Measurements from ENCODE around the gene PAK5.

Gene PAK5

GRCh38 chr20:9506964-9507369 is 331.9 kb downstream of the PAK5 start:
- TF ChIP-seq, protein P1, sequence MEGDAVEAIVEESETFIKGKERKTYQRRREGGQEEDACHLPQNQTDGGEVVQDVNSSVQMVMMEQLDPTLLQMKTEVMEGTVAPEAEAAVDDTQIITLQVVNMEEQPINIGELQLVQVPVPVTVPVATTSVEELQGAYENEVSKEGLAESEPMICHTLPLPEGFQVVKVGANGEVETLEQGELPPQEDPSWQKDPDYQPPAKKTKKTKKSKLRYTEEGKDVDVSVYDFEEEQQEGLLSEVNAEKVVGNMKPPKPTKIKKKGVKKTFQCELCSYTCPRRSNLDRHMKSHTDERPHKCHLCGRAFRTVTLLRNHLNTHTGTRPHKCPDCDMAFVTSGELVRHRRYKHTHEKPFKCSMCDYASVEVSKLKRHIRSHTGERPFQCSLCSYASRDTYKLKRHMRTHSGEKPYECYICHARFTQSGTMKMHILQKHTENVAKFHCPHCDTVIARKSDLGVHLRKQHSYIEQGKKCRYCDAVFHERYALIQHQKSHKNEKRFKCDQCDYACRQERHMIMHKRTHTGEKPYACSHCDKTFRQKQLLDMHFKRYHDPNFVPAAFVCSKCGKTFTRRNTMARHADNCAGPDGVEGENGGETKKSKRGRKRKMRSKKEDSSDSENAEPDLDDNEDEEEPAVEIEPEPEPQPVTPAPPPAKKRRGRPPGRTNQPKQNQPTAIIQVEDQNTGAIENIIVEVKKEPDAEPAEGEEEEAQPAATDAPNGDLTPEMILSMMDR (IDR thresholded peaks at IDR 0.05), result no peak
- H3K27ac ChIP-seq, result no peak overlapping the region
- H3K9me3 ChIP-seq, result no peaks in the 10 kb centered on the region
- H3K4me3 ChIP-seq, result peak overlapping the region; percentile 24 to 33
- H3K36me3 ChIP-seq, result no peaks in the 10 kb centered on the region
- H3K4me1 ChIP-seq, result peaks cover 0 to 20% (median 11%) of the 10 kb centered on the region in 4 donors
- no peak for DNase-seq
- intact Hi-C loops (cut with DNase I; ENCODE audit: low total_unique reads), result no loop called here
- H3K27me3 ChIP-seq, result peaks cover 0 to 46% of the 10 kb centered on the region in 2 donors

- H3K4me1 ChIP-seq, result peaks cover 0 to 20% (median 11%) of the 10 kb centered on the region in 4 donors
- DNase-seq, result no peak
- H3K9me3 ChIP-seq, result no peaks in the 10 kb centered on the region
- intact Hi-C loops (cut with DNase I; ENCODE audit: low total_unique reads), result no loop called here
- TF ChIP-seq, protein P1 (IDR thresholded peaks at IDR 0.05), result no peak
- H3K36me3 ChIP-seq, result no peaks in the 10 kb centered on the region
- H3K4me3 ChIP-seq, result peak overlapping the region; percentile 24 to 33
- no peak overlapping the region for H3K27ac ChIP-seq
- peaks cover 0 to 46% of the 10 kb centered on the region in 2 donors for H3K27me3 ChIP-seq
Observed at GRCh38 chr20:9506280-9506821, 332.5 kb downstream of the PAK5 start.

DNA sequence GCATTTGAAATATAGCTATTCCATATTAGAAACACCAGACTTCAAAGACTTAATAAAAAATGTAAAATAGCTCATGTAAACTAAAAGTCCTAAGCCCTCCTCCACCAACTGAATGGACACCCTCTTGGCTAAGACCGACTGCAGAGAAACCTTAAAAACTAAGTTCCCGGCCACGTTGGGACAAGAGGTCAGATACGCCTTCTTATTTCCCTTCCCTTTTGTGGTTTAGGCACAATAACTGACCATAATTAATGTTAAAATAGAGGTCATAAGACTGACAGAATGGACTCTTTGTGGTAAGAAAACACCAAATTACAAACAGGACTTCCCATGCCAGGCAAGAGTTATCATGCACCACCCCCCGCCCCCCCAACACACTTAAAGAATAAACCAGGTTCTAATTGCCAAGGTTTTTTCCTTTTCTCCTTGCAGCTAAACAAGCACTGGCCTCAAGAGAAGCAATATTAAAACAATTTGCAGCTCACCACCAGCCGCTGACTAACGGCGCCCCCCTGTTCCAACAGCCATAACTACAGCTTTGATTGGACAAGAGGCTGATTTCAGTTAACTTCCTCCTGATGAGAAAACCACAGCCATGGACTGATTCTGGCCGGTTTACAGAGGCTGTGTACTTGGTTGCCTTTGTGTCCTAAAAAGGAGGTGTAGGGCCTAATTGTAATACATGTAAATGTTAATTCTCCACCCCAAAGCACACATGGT is 335.2 kb downstream of the PAK5 start:
- Histone ChIP-seq H3K4me3 (no peak overlapping the region), H3K36me3 (no peaks in the 10 kb centered on the region), H3K4me1 (peaks cover 0 to 20% (median 11%) of the 10 kb centered on the region in 4 donors), H3K27me3 (peaks cover 0 to 36% of the 10 kb centered on the region in 2 donors), H3K9me3 (no peaks in the 10 kb centered on the region), H3K27ac (no peak overlapping the region)
- no peak for DNase-seq
- TF ChIP-seq, protein P1 (IDR thresholded peaks at IDR 0.05), result no peak
- intact Hi-C loops (cut with DNase I; ENCODE audit: low total_unique reads), result no loop called here

- H3K27ac ChIP-seq, result no peak overlapping the region
- DNase-seq, result no peak
- no peaks in the 10 kb centered on the region for H3K9me3 ChIP-seq
- H3K4me1 ChIP-seq, result peaks cover 0 to 5% (median 3%) of the 10 kb centered on the region in 4 donors
- H3K36me3 ChIP-seq, result no peaks in the 10 kb centered on the region
- intact Hi-C loops (cut with DNase I; ENCODE audit: low total_unique reads), result no loop called here
- TF ChIP-seq, protein P1 (IDR thresholded peaks at IDR 0.05), result no peak
- no peak overlapping the region for H3K4me3 ChIP-seq
- H3K27me3 ChIP-seq, result peaks cover 0 to 14% of the 10 kb centered on the region in 2 donors
Observed at GRCh38 chr20:9501473-9501872, 337.4 kb downstream of the PAK5 start.

DNA sequence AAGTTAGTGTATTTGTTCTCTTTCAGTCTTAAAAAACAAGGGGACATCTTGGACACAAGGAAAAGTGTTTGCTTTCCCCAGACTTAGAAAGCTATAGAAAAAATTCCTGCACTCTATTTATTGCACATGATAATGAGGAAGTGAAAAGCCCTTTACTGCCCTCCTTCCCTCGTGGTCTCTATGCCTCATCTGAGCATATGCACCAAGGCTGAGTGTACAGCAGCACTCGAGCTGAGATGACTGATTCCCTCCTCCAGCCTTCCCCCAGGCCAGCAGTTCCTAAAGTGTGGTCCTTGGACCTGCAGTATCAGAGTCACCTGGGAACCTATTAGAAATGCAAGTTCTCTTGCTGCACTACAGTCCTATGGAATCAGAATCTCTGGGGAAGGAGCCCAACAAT is 338.8 kb downstream of the PAK5 start:
- TF ChIP-seq, protein P1 (IDR thresholded peaks at IDR 0.05), result no peak
- intact Hi-C loops (cut with DNase I; ENCODE audit: low total_unique reads), result no loop called here
- no peak for DNase-seq

More for the DNA sequence above, 338.8 kb downstream of the PAK5 start:
- Histone ChIP-seq H3K4me1 (no peaks in the 10 kb centered on the region), H3K27me3 (peaks cover 0 to under 1% of the 10 kb centered on the region in 2 donors), H3K4me3 (no peak overlapping the region), H3K9me3 (no peaks in the 10 kb centered on the region), H3K36me3 (no peaks in the 10 kb centered on the region), H3K27ac (no peak overlapping the region)

All from tibial artery (tissue), 4 donors.